Astrocyte of the spinal cord (primary cell): Measurements from ENCODE around the gene OLFML2B.

Experiments
- DNase-seq: peaks from one replicate; pipeline ENCODE4 v3.0.0; 2011; ENCODE audit warnings: low read depth, low spot score
- H3K4me3 ChIP-seq: 2 replicates; pipeline ENCODE4 v1.5.1; 2011; ENCODE audit warnings: low read depth, mild to moderate bottlenecking, low read length, moderate library complexity
- in situ Hi-C: cut with HindIII; loops from 2 replicates; pipeline ENCODE4 v1.10.0; 2017; ENCODE audit warnings: low sequenced_read_pairs
- TF ChIP-seq, protein P1 (sequence below): IDR thresholded peaks from 2 replicates; pipeline ENCODE4 v1.5.1; 2012; ENCODE audit warnings: low read depth, mild to moderate bottlenecking, low read length, inconsistent platforms

The OLFML2B gene

GRCh38 chr1:161941726-161942436 is 81.8 kb downstream of the OLFML2B start:
- no peak for DNase-seq
- H3K4me3 ChIP-seq: no peak overlapping the region
- TF ChIP-seq, protein P1, sequence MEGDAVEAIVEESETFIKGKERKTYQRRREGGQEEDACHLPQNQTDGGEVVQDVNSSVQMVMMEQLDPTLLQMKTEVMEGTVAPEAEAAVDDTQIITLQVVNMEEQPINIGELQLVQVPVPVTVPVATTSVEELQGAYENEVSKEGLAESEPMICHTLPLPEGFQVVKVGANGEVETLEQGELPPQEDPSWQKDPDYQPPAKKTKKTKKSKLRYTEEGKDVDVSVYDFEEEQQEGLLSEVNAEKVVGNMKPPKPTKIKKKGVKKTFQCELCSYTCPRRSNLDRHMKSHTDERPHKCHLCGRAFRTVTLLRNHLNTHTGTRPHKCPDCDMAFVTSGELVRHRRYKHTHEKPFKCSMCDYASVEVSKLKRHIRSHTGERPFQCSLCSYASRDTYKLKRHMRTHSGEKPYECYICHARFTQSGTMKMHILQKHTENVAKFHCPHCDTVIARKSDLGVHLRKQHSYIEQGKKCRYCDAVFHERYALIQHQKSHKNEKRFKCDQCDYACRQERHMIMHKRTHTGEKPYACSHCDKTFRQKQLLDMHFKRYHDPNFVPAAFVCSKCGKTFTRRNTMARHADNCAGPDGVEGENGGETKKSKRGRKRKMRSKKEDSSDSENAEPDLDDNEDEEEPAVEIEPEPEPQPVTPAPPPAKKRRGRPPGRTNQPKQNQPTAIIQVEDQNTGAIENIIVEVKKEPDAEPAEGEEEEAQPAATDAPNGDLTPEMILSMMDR: no peak
- in situ Hi-C loops: no loop called here

DNA sequence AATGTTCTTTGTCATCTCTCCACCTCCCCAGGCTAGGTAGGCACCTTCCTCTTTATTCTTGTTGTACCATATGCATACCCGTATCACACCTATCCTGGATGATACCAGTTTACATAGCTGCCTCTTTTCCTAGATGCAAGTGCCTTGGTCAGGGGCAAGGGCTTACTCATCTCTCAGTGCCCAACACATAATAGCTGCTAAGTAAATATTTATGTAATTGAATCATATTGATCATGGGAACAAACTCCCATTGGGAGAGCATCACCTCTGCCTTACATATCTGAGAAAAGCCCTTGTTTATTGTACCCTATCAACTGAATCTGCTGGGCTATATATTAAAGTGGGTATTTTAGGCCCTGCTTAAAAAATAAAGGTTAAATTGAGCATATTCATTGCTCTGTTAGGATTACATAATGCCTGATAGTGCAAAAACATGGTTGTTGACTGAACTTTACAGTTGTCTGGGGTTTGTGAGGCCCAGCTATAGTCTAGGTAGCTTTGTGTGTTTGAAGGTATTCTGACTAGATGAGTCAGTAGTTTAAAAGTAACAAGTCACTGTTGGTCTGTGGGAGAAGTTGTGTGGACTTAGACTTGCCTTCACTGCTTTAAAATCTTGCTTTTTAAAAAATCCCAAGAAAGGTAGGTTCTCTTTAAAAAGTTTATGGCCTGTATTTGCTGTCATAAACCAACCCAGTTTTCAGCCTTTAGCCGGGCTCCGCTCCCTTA is 82.6 kb downstream of the OLFML2B start:
- in situ Hi-C loops: no loop called here
- H3K4me3 ChIP-seq: no peak overlapping the region
- DNase-seq: no peak

GRCh38 chr1:161936786-161937185 is 86.9 kb downstream of the OLFML2B start:
- in situ Hi-C loops: no loop called here
- H3K4me3 ChIP-seq: no peak overlapping the region
- DNase-seq: no peak
- TF ChIP-seq, protein P1: no peak

More for the DNA sequence above, 82.6 kb downstream of the OLFML2B start:
- TF ChIP-seq, protein P1: no peak

DNA sequence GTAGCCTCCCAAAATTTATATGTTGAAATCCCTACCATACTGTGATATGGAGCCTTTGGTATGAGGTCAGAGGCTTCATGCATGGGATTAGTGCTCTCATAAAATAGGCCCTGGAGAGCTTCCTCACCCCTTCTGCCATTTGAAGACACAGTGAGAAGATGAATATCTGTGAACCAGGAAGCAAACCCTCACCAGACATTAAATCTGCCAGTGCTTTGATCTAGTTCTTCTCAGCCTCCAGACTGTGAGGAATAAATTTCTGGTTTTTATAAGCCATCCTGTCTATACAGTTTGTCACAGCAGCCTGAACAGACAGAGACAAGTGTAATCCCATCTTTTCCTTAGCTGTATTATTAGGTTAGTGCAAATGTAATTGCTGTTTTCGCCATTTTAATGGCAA is 88.4 kb downstream of the OLFML2B start:
- TF ChIP-seq, protein P1: no peak
- no peak for DNase-seq
- H3K4me3 ChIP-seq: no peak overlapping the region
- in situ Hi-C loops: no loop called here

- DNase-seq: no peak
- TF ChIP-seq, protein P1: no peak
- in situ Hi-C loops: no loop called here
- H3K4me3 ChIP-seq: no peak overlapping the region
These were observed 89.8 kb downstream of the OLFML2B start for GRCh38 chr1:161933592-161934588.
